ENCODE data around the gene CP. TPM values are rescaled to one million over a fixed set of nuclear protein-coding genes. Genes with fewer than 3 reads are reported as not detected.

CP gene
- total RNA-seq, 4 donors from 2014 or later, result 1.7 to 10.2 (median 4.0) TPM

DNA sequence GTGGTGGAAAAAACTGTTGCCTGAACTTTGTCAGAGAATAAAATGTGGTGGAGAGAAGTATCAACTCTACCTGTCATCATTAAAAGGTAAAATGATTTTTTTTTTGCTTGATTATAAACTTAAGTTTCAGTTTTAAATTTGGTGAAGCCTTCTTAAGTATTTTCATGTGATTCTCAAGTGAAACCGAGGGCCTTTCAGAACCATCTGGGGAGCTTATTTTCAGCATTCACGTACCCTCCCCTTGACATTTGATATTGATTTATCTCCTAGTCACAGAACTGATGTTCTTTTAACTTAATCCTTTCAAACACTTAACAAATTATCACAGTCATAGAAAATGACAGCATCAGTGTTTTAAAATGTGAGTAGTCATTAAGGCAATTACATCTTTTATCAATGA, 53.7 kb downstream of the CP start:
- H3K27me3 ChIP-seq, result no peaks in the 10 kb centered on the region
- DNase-seq (ENCODE audit: low spot score in 2 of 2), result no peak
- H3K4me1 ChIP-seq, result no peaks in the 10 kb centered on the region
- no peak for TF ChIP-seq POLR2A (IDR thresholded peaks at IDR 0.05)
- TF ChIP-seq, protein P1, sequence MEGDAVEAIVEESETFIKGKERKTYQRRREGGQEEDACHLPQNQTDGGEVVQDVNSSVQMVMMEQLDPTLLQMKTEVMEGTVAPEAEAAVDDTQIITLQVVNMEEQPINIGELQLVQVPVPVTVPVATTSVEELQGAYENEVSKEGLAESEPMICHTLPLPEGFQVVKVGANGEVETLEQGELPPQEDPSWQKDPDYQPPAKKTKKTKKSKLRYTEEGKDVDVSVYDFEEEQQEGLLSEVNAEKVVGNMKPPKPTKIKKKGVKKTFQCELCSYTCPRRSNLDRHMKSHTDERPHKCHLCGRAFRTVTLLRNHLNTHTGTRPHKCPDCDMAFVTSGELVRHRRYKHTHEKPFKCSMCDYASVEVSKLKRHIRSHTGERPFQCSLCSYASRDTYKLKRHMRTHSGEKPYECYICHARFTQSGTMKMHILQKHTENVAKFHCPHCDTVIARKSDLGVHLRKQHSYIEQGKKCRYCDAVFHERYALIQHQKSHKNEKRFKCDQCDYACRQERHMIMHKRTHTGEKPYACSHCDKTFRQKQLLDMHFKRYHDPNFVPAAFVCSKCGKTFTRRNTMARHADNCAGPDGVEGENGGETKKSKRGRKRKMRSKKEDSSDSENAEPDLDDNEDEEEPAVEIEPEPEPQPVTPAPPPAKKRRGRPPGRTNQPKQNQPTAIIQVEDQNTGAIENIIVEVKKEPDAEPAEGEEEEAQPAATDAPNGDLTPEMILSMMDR (IDR thresholded peaks at IDR 0.05), result no peak
- TF ChIP-seq POLR2AphosphoS5 (IDR thresholded peaks at IDR 0.05), result no peak
- no peak overlapping the region for H3K4me3 ChIP-seq
- H3K9me3 ChIP-seq, result no peaks in the 10 kb centered on the region
- H3K36me3 ChIP-seq, result peaks cover 82% of the 10 kb centered on the region
- 78% methylated on average over 2 of the region's 2 CpGs for WGBS
- H3K27ac ChIP-seq, result no peak overlapping the region

DNA sequence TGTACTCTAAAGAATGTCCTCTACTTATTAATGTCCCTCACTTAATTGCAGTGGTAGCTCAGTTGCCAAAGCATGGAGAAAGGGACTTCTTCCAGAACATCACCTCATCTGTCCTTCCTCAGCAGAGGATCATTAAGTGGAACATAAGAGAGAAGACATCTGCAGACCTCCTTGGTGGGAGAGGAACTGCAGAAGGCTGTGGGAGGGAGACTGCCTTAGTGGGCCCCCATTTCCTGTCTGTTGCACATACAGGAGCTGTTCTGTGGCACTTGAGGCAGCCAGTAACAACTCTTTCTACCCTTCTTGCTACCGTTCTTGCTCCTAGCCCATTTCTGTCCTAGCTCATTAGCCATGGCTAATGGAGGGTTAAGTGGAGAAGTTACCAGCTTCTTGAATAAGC, 58.6 kb downstream of the CP start:
- WGBS, result 67% methylated on average over 1 of the region's 1 CpG
- H3K27ac ChIP-seq, result no peak overlapping the region
- H3K36me3 ChIP-seq, result peaks cover 90% of the 10 kb centered on the region
- no peaks in the 10 kb centered on the region for H3K4me1 ChIP-seq
- H3K9me3 ChIP-seq, result no peaks in the 10 kb centered on the region
- no peak for TF ChIP-seq EP300 (IDR thresholded peaks at IDR 0.05)
- TF ChIP-seq POLR2AphosphoS5 (IDR thresholded peaks at IDR 0.05), result no peak
- no peak for TF ChIP-seq POLR2A (IDR thresholded peaks at IDR 0.05)
- TF ChIP-seq, protein P1 (IDR thresholded peaks at IDR 0.05), result no peak
- no peak for DNase-seq (ENCODE audit: low spot score in 2 of 2)
- no peak overlapping the region for H3K4me3 ChIP-seq
- H3K27me3 ChIP-seq, result no peaks in the 10 kb centered on the region

DNA sequence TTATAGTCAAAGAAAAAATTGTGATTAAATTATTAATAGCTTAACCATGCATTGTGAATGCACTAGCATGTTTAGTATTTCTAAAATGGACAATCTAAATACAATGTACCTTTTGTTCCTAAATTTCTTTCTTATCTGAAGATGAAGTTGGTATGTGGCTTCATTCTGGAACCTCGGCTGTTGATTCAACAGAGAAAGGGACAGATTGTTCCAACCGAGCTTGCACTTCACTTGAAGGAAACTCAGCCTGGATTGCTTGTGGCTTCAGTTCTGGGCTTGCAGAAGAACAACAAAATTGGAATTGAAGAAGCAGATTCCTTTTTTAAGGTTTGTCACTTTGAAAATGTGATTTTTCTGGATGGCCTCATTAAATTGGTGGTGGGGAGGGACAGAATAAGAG, 59.6 kb downstream of the CP start:
- no peak for DNase-seq (ENCODE audit: low spot score in 2 of 2)
- TF ChIP-seq POLR2AphosphoS5 (IDR thresholded peaks at IDR 0.05) (no peak), EP300 (IDR thresholded peaks at IDR 0.05) (no peak), POLR2A (IDR thresholded peaks at IDR 0.05) (no peak)
- TF ChIP-seq, protein P1 (IDR thresholded peaks at IDR 0.05), result no peak
- 85% methylated on average over 2 of the region's 2 CpGs for WGBS
- H3K4me3 ChIP-seq, result no peak overlapping the region
- peaks cover 89% of the 10 kb centered on the region for H3K36me3 ChIP-seq
- H3K9me3 ChIP-seq, result no peaks in the 10 kb centered on the region
- H3K27me3 ChIP-seq, result no peaks in the 10 kb centered on the region
- no peaks in the 10 kb centered on the region for H3K4me1 ChIP-seq
- no peak overlapping the region for H3K27ac ChIP-seq

DNA sequence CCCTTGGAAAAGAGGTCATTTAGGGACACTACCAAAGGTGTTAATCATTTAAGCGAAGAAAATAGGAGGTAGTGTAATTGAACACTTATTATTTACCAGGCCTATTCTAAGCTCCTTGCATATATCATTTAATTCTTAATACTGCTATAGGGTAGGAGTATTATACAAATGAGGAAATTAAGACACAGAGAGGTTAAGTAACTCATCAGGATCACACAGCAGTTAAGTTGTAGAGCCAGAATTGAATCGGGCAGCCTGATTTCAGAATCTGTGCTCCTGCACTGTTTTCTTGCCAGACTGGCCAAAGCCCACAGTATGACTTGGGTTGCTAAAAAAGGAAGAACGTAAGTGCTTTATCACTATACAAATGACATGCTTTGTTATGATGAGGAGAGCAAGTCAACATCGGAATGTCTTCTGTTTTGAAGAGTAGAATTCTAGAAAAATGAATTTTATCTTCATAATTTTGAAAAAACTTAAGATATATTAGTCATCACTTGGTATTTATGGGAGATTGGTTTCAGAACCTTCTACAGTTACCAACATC, 60.8 kb downstream of the CP start:
- Histone ChIP-seq H3K9me3 (no peaks in the 10 kb centered on the region), H3K27me3 (no peaks in the 10 kb centered on the region), H3K27ac (no peak overlapping the region), H3K4me1 (no peaks in the 10 kb centered on the region), H3K36me3 (peaks cover 80% of the 10 kb centered on the region), H3K4me3 (no peak overlapping the region)
- WGBS, result 93% methylated on average over 4 of the region's 4 CpGs
- DNase-seq (ENCODE audit: low spot score in 2 of 2), result no peak
- TF ChIP-seq, protein P1 (IDR thresholded peaks at IDR 0.05), result no peak
- TF ChIP-seq POLR2A (IDR thresholded peaks at IDR 0.05) (no peak), POLR2AphosphoS5 (IDR thresholded peaks at IDR 0.05) (no peak), EP300 (IDR thresholded peaks at IDR 0.05) (no peak)

DNA sequence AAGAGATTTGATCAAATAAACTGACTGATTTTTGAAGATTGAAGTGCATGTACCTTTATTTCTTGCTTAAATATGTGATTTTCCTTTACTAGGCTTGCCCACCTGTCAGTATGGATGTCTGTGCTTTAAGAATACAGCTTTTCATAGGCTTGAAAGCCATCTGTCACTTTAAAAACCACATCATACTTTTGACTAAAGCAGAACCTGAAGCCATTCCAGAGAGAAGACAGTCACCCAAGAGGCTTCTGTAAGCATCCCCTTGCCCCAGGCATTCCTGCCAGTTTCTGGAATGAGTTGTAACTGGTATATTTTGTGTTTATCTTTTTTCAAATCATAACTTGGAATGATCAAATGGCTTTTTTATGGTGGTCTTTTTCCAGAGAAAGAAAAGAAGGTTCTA, 68.2 kb downstream of the CP start:
- H3K4me1 ChIP-seq, result no peaks in the 10 kb centered on the region
- no peak overlapping the region for H3K4me3 ChIP-seq
- H3K27ac ChIP-seq, result no peak overlapping the region
- H3K9me3 ChIP-seq, result no peaks in the 10 kb centered on the region
- H3K36me3 ChIP-seq, result peaks cover 46% of the 10 kb centered on the region
- H3K27me3 ChIP-seq, result no peaks in the 10 kb centered on the region
- no peak for DNase-seq (ENCODE audit: low spot score in 2 of 2)
- TF ChIP-seq, protein P1 (IDR thresholded peaks at IDR 0.05), result no peak
- TF ChIP-seq POLR2A (IDR thresholded peaks at IDR 0.05) (no peak), POLR2AphosphoS5 (IDR thresholded peaks at IDR 0.05) (no peak), EP300 (IDR thresholded peaks at IDR 0.05) (no peak)
